WTC11 (cell line): ENCODE measurements around the gene SEC14L6. TPM values are rescaled to one million over a fixed set of nuclear protein-coding genes. Genes with fewer than 3 reads are reported as not detected.

Source experiments
- ATAC-seq: fragments of 200-7000 bp; cut with Tn5 transposase; 2 replicates; pipeline ENCODE4 v1.10.0; 2021; ENCODE audit warnings: mild to moderate bottlenecking, moderate library complexity
- CTCF ChIA-PET: fragments of 300-600 bp; sonication (Branson Sonifier 250); formaldehyde crosslinking; loops from one replicate; lab custom pipeline; 2021; ENCODE audit warnings: antibody characterized with exemption; lab: Charles Lee
- POLR2A ChIA-PET: fragments of 350-600 bp; sonication (Branson Sonifier 250); formaldehyde crosslinking; loops from one replicate; lab custom pipeline; 2021; ENCODE audit warnings: antibody characterized with exemption; lab: Charles Lee
- DNase-seq: peaks from one replicate; pipeline ENCODE4 v3.0.0; 2021; ENCODE audit warnings: low spot score
- H3K27ac Mint-ChIP-seq: 2 replicates; pipeline ENCODE4 v1.8.0; 2021; ENCODE audit warnings: mixed read lengths
- H3K27me3 Mint-ChIP-seq: 2 replicates; pipeline ENCODE4 v1.8.0; 2021; ENCODE audit warnings: low read depth, mild to moderate bottlenecking, moderate library complexity, mixed read lengths
- H3K36me3 Mint-ChIP-seq: 2 replicates; pipeline ENCODE4 v1.8.0; 2021; ENCODE audit warnings: mixed read lengths
- H3K4me1 Mint-ChIP-seq: 2 replicates; pipeline ENCODE4 v1.8.0; 2022; ENCODE audit warnings: mixed read lengths
- H3K4me3 Mint-ChIP-seq: 2 replicates; pipeline ENCODE4 v1.8.0; 2021; ENCODE audit warnings: mild to moderate bottlenecking, moderate library complexity, mixed read lengths
- H3K9me3 Mint-ChIP-seq: 2 replicates; pipeline ENCODE4 v1.8.0; 2021; ENCODE audit warnings: mixed read lengths
- CBFB ChIP-seq: sonication (generic); formaldehyde crosslinking; IDR thresholded peaks from 2 replicates; pipeline ENCODE4 v1.8.1; 2022; ENCODE audit warnings: mild to moderate bottlenecking, low read depth, missing genetic modification reagents
- CREM ChIP-seq: sonication (generic); formaldehyde crosslinking; IDR thresholded peaks from 2 replicates; pipeline ENCODE4 v1.8.1; 2022; ENCODE audit warnings: mild to moderate bottlenecking, missing genetic modification reagents, moderate library complexity
- ELF4 ChIP-seq: sonication (generic); formaldehyde crosslinking; IDR thresholded peaks from 2 replicates; pipeline ENCODE4 v1.8.1; 2022; ENCODE audit warnings: low read depth, mild to moderate bottlenecking, moderate library complexity, missing genetic modification reagents
- FOXJ3 ChIP-seq: sonication (generic); formaldehyde crosslinking; IDR thresholded peaks from 2 replicates; pipeline ENCODE4 v1.9.0; 2021; ENCODE audit warnings: missing genetic modification reagents, mild to moderate bottlenecking, borderline replicate concordance
- FOXP1 ChIP-seq: sonication (generic); formaldehyde crosslinking; IDR thresholded peaks from 2 replicates; pipeline ENCODE4 v1.8.0; 2022; ENCODE audit warnings: missing genetic modification reagents, mild to moderate bottlenecking, moderate library complexity, borderline replicate concordance
- MYBL2 ChIP-seq: sonication (generic); formaldehyde crosslinking; IDR thresholded peaks from 2 replicates; pipeline ENCODE4 v1.8.1; 2023; ENCODE audit warnings: mild to moderate bottlenecking, moderate library complexity, missing genetic modification reagents
- NFYB ChIP-seq: sonication (generic); formaldehyde crosslinking; conservative IDR thresholded peaks from 2 replicates; pipeline ENCODE4 v1.8.0; 2022; ENCODE audit warnings: low read depth, missing genetic modification reagents
- NR2C2 ChIP-seq: sonication (generic); formaldehyde crosslinking; IDR thresholded peaks from 2 replicates; pipeline ENCODE4 v1.8.0; 2022; ENCODE audit warnings: mild to moderate bottlenecking, missing genetic modification reagents
- RORB ChIP-seq: fragments of 250-450 bp; sonication (Bioruptor Pico); IDR thresholded peaks from 2 replicates; pipeline ENCODE4 v1.9.0; 2021; ENCODE audit warnings: mild to moderate bottlenecking
- SOX15 ChIP-seq: fragments of 250-450 bp; sonication (Bioruptor Pico); IDR thresholded peaks from 2 replicates; pipeline ENCODE4 v1.9.0; 2021; ENCODE audit warnings: mild to moderate bottlenecking
- TCF7 ChIP-seq: sonication (generic); formaldehyde crosslinking; IDR thresholded peaks from 2 replicates; pipeline ENCODE4 v1.8.0; 2022; ENCODE audit warnings: mild to moderate bottlenecking, low read depth, missing genetic modification reagents, moderate library complexity
- TP53 ChIP-seq: sonication (generic); formaldehyde crosslinking; IDR thresholded peaks from 2 replicates; pipeline ENCODE4 v1.8.1; 2023; ENCODE audit warnings: mild to moderate bottlenecking, missing genetic modification reagents
- ZNF263 ChIP-seq: sonication (generic); formaldehyde crosslinking; IDR thresholded peaks from 2 replicates; pipeline ENCODE4 v1.8.1; 2022; ENCODE audit warnings: low read depth, mild to moderate bottlenecking, moderate library complexity, missing genetic modification reagents
- ZNF423 ChIP-seq: fragments of 250-450 bp; sonication (Bioruptor Pico); IDR thresholded peaks from 2 replicates; pipeline ENCODE4 v2.1.2; 2022; ENCODE audit warnings: mild to moderate bottlenecking, moderate library complexity
- total RNA-seq: library from RNA; stranded (reverse); gene quantifications from 3 replicates; pipeline ENCODE4 v1.2.3, GENCODE V29; 2021
- TF ChIP-seq, protein P1 (sequence below): fragments of 250-450 bp; sonication (Bioruptor Pico); IDR thresholded peaks from 2 replicates; pipeline ENCODE4 v1.9.0; 2021; ENCODE audit warnings: moderate library complexity, mild to moderate bottlenecking, inconsistent platforms, borderline replicate concordance
- TF ChIP-seq, protein P2 (sequence below): fragments of 200-600 bp; IDR thresholded peaks from 2 replicates; pipeline ENCODE4 v1.8.0; 2022; ENCODE audit warnings: antibody characterized with exemption
- TF ChIP-seq, protein P3 (sequence below): sonication (generic); formaldehyde crosslinking; IDR thresholded peaks from 2 replicates; pipeline ENCODE4 v1.8.0; 2022; ENCODE audit warnings: mild to moderate bottlenecking, missing genetic modification reagents
- TF ChIP-seq, protein P4 (sequence below): sonication (generic); formaldehyde crosslinking; IDR thresholded peaks from 2 replicates; pipeline ENCODE4 v1.8.1; 2023; ENCODE audit warnings: mild to moderate bottlenecking, missing genetic modification reagents
- TF ChIP-seq, protein P5 (sequence below): sonication (generic); formaldehyde crosslinking; IDR thresholded peaks from 2 replicates; pipeline ENCODE4 v1.8.1; 2023; ENCODE audit warnings: mild to moderate bottlenecking, missing genetic modification reagents
- TF ChIP-seq, protein P6 (sequence below): sonication (generic); formaldehyde crosslinking; IDR thresholded peaks from 2 replicates; pipeline ENCODE4 v1.8.1; 2022; ENCODE audit warnings: mild to moderate bottlenecking, moderate library complexity, missing genetic modification reagents
- TF ChIP-seq, protein P7 (sequence below): sonication (generic); formaldehyde crosslinking; IDR thresholded peaks from 2 replicates; pipeline ENCODE4 v1.8.1; 2022; ENCODE audit warnings: mild to moderate bottlenecking, missing genetic modification reagents, moderate library complexity, borderline replicate concordance
- TF ChIP-seq, protein P8 (sequence below): sonication (generic); formaldehyde crosslinking; IDR thresholded peaks from 2 replicates; pipeline ENCODE4 v1.8.0; 2022; ENCODE audit warnings: missing genetic modification reagents

The SEC14L6 gene
- total RNA-seq, 1 experiment from 2014 or later = 1.6 TPM

DNA sequence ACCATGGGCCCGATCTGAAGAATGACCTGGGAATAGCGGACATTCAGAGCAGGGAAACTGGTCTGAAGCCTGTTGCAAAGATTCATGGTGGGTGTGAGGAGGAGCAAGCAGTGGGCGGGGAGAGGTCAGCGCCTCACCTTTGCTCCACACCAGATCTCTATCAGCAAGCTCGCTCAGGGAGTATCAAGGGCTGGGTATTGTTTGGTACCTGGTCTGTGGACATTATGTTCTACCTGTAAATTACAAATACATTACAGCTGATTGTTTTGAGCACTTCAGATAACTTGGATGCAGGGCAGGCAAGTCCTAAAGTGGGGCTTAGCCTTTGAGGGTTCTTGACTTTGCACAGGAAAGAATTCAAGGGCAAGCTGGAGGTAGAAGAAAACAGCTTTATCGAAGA, 30.3 kb downstream of the SEC14L6 start:
- no peak overlapping the region for H3K27ac Mint-ChIP-seq
- H3K36me3 Mint-ChIP-seq = no peaks in the 10 kb centered on the region
- CTCF ChIA-PET = interaction anchor here (0.6 kb wide), 1 partner anchor 45 kb away, joined by 4 read pairs; no protein-coding TSS in a partner anchor
- H3K4me1 Mint-ChIP-seq = no peaks in the 10 kb centered on the region
- no peak for ATAC-seq
- no peak for DNase-seq
- no peak overlapping the region for H3K4me3 Mint-ChIP-seq
- H3K9me3 Mint-ChIP-seq = peaks cover 23% of the 10 kb centered on the region
- peaks cover 2% of the 10 kb centered on the region; the same call in 1 of the 2 replicates for H3K27me3 Mint-ChIP-seq
- TF ChIP-seq, protein P1, sequence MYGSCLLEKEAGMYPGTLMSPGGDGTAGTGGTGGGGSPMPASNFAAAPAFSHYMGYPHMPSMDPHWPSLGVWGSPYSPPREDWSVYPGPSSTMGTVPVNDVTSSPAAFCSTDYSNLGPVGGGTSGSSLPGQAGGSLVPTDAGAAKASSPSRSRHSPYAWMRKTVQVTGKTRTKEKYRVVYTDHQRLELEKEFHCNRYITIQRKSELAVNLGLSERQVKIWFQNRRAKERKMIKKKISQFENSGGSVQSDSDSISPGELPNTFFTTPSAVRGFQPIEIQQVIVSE = no peak
- TF ChIP-seq NFYB (CRISPR knock-in tag) (no peak), ELF4 (CRISPR knock-in tag) (no peak), TP53 (CRISPR knock-in tag) (no peak), MYBL2 (CRISPR knock-in tag) (no peak), ZNF423 (CRISPR knock-in tag) (no peak), TCF7 (CRISPR knock-in tag) (no peak), FOXP1 (CRISPR knock-in tag) (no peak), CREM (no peak), RORB (CRISPR knock-in tag) (no peak)
- TF ChIP-seq, protein P2, sequence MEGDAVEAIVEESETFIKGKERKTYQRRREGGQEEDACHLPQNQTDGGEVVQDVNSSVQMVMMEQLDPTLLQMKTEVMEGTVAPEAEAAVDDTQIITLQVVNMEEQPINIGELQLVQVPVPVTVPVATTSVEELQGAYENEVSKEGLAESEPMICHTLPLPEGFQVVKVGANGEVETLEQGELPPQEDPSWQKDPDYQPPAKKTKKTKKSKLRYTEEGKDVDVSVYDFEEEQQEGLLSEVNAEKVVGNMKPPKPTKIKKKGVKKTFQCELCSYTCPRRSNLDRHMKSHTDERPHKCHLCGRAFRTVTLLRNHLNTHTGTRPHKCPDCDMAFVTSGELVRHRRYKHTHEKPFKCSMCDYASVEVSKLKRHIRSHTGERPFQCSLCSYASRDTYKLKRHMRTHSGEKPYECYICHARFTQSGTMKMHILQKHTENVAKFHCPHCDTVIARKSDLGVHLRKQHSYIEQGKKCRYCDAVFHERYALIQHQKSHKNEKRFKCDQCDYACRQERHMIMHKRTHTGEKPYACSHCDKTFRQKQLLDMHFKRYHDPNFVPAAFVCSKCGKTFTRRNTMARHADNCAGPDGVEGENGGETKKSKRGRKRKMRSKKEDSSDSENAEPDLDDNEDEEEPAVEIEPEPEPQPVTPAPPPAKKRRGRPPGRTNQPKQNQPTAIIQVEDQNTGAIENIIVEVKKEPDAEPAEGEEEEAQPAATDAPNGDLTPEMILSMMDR = no peak
- TF ChIP-seq, protein P3, sequence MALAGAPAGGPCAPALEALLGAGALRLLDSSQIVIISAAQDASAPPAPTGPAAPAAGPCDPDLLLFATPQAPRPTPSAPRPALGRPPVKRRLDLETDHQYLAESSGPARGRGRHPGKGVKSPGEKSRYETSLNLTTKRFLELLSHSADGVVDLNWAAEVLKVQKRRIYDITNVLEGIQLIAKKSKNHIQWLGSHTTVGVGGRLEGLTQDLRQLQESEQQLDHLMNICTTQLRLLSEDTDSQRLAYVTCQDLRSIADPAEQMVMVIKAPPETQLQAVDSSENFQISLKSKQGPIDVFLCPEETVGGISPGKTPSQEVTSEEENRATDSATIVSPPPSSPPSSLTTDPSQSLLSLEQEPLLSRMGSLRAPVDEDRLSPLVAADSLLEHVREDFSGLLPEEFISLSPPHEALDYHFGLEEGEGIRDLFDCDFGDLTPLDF (CRISPR knock-in tag) = no peak
- TF ChIP-seq, protein P4, sequence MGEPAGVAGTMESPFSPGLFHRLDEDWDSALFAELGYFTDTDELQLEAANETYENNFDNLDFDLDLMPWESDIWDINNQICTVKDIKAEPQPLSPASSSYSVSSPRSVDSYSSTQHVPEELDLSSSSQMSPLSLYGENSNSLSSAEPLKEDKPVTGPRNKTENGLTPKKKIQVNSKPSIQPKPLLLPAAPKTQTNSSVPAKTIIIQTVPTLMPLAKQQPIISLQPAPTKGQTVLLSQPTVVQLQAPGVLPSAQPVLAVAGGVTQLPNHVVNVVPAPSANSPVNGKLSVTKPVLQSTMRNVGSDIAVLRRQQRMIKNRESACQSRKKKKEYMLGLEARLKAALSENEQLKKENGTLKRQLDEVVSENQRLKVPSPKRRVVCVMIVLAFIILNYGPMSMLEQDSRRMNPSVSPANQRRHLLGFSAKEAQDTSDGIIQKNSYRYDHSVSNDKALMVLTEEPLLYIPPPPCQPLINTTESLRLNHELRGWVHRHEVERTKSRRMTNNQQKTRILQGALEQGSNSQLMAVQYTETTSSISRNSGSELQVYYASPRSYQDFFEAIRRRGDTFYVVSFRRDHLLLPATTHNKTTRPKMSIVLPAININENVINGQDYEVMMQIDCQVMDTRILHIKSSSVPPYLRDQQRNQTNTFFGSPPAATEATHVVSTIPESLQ (CRISPR knock-in tag) = no peak
- TF ChIP-seq, protein P5, sequence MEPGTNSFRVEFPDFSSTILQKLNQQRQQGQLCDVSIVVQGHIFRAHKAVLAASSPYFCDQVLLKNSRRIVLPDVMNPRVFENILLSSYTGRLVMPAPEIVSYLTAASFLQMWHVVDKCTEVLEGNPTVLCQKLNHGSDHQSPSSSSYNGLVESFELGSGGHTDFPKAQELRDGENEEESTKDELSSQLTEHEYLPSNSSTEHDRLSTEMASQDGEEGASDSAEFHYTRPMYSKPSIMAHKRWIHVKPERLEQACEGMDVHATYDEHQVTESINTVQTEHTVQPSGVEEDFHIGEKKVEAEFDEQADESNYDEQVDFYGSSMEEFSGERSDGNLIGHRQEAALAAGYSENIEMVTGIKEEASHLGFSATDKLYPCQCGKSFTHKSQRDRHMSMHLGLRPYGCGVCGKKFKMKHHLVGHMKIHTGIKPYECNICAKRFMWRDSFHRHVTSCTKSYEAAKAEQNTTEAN (CRISPR knock-in tag) = no peak
- POLR2A ChIA-PET = no interaction called here

DNA sequence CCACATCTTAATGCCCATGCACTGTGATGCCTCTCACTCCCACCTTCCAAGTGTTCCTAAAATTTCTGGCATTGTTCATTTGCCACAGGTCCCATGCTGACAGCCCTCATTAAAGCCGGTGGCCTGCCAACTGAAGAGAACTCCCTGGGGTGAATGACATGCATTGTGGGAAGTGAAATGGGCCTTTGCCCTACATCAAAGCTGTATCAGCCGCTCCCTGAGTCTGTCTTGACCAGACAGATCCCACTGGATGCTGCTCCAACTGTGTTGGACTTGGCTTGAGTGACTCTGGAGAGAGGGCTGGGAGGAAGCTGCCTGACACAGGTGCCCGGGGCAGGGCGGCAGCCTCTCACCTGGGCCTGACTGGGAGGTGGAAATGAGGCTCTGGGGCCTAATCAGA, 32.3 kb downstream of the SEC14L6 start:
- H3K27ac Mint-ChIP-seq = no peak overlapping the region; the same call in 1 of the 2 replicates
- H3K4me1 Mint-ChIP-seq = no peaks in the 10 kb centered on the region
- no peak overlapping the region for H3K4me3 Mint-ChIP-seq
- DNase-seq (no peak), ATAC-seq (no peak)
- POLR2A ChIA-PET = no interaction called here
- no peaks in the 10 kb centered on the region for H3K36me3 Mint-ChIP-seq
- CTCF ChIA-PET = interaction anchor here (0.5 kb wide), 1 partner anchor 741 kb away, joined by 3 read pairs; no protein-coding TSS in a partner anchor
- H3K9me3 Mint-ChIP-seq = peaks cover 23% of the 10 kb centered on the region
- peaks cover 2% of the 10 kb centered on the region; the same call in 1 of the 2 replicates for H3K27me3 Mint-ChIP-seq
- TF ChIP-seq SOX15 (CRISPR knock-in tag) (no peak), NR2C2 (CRISPR knock-in tag) (no peak), ZNF263 (CRISPR knock-in tag) (no peak), ELF4 (CRISPR knock-in tag) (no peak), FOXJ3 (CRISPR knock-in tag) (no peak), TCF7 (CRISPR knock-in tag) (no peak), CBFB (CRISPR knock-in tag) (no peak)
- TF ChIP-seq, protein P6, sequence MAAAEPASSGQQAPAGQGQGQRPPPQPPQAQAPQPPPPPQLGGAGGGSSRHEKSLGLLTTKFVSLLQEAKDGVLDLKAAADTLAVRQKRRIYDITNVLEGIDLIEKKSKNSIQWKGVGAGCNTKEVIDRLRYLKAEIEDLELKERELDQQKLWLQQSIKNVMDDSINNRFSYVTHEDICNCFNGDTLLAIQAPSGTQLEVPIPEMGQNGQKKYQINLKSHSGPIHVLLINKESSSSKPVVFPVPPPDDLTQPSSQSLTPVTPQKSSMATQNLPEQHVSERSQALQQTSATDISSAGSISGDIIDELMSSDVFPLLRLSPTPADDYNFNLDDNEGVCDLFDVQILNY = no peak
- TF ChIP-seq, protein P7, sequence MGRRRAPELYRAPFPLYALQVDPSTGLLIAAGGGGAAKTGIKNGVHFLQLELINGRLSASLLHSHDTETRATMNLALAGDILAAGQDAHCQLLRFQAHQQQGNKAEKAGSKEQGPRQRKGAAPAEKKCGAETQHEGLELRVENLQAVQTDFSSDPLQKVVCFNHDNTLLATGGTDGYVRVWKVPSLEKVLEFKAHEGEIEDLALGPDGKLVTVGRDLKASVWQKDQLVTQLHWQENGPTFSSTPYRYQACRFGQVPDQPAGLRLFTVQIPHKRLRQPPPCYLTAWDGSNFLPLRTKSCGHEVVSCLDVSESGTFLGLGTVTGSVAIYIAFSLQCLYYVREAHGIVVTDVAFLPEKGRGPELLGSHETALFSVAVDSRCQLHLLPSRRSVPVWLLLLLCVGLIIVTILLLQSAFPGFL (CRISPR knock-in tag) = no peak
- TF ChIP-seq, protein P8, sequence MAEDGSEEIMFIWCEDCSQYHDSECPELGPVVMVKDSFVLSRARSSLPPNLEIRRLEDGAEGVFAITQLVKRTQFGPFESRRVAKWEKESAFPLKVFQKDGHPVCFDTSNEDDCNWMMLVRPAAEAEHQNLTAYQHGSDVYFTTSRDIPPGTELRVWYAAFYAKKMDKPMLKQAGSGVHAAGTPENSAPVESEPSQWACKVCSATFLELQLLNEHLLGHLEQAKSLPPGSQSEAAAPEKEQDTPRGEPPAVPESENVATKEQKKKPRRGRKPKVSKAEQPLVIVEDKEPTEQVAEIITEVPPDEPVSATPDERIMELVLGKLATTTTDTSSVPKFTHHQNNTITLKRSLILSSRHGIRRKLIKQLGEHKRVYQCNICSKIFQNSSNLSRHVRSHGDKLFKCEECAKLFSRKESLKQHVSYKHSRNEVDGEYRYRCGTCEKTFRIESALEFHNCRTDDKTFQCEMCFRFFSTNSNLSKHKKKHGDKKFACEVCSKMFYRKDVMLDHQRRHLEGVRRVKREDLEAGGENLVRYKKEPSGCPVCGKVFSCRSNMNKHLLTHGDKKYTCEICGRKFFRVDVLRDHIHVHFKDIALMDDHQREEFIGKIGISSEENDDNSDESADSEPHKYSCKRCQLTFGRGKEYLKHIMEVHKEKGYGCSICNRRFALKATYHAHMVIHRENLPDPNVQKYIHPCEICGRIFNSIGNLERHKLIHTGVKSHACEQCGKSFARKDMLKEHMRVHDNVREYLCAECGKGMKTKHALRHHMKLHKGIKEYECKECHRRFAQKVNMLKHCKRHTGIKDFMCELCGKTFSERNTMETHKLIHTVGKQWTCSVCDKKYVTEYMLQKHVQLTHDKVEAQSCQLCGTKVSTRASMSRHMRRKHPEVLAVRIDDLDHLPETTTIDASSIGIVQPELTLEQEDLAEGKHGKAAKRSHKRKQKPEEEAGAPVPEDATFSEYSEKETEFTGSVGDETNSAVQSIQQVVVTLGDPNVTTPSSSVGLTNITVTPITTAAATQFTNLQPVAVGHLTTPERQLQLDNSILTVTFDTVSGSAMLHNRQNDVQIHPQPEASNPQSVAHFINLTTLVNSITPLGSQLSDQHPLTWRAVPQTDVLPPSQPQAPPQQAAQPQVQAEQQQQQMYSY (CRISPR knock-in tag) = no peak
- TF ChIP-seq, protein P1 = no peak
